Smooth muscle cell (in vitro differentiated cells): ENCODE results near the gene CEACAM3. TPM values are rescaled to one million over a fixed set of nuclear protein-coding genes. Genes with fewer than 3 reads are reported as not detected.

Experiments
- DNase-seq: peaks from one replicate; lab custom pipeline; 2025; ENCODE audit not compliant: unreplicated experiment; lab: John Stamatoyannopoulos, UW
- H2AFZ ChIP-seq: fragments of 200-600 bp; sonication (generic); 2 replicates; pipeline ENCODE4 v1.6.0; 2016; ENCODE audit warnings: antibody characterized with exemption, low read depth, mild to moderate bottlenecking
- H3F3A ChIP-seq: fragments of 200-600 bp; sonication (generic); 2 replicates; pipeline ENCODE4 v1.6.0; 2017; ENCODE audit warnings: antibody characterized with exemption, low read depth
- H3K27ac ChIP-seq: fragments of 200-600 bp; sonication (generic); 2 replicates; pipeline ENCODE4 v1.5.1; 2016; ENCODE audit warnings: low read depth, mild to moderate bottlenecking
- H3K27me3 ChIP-seq: fragments of 200-600 bp; sonication (generic); 2 replicates; pipeline ENCODE4 v1.6.1; 2016; ENCODE audit warnings: low read depth, mild to moderate bottlenecking
- H3K36me3 ChIP-seq: fragments of 200-600 bp; sonication (generic); 2 replicates; pipeline ENCODE4 v1.5.1; 2016; ENCODE audit warnings: low read depth
- H3K4me1 ChIP-seq: fragments of 200-600 bp; sonication (generic); 2 replicates; pipeline ENCODE4 v1.5.1; 2016; ENCODE audit warnings: low read depth
- H3K4me2 ChIP-seq: fragments of 200-600 bp; sonication (generic); 2 replicates; pipeline ENCODE4 v1.6.0; 2016; ENCODE audit warnings: mild to moderate bottlenecking
- H3K4me3 ChIP-seq: fragments of 200-600 bp; sonication (generic); 2 replicates; pipeline ENCODE4 v1.5.1; 2016; ENCODE audit warnings: mild to moderate bottlenecking
- H3K79me2 ChIP-seq: fragments of 200-600 bp; sonication (generic); 2 replicates; pipeline ENCODE4 v1.6.0; 2016; ENCODE audit warnings: low read depth, mild to moderate bottlenecking
- H3K9ac ChIP-seq: fragments of 200-600 bp; sonication (generic); 2 replicates; pipeline ENCODE4 v1.6.0; 2016; ENCODE audit warnings: low read depth
- H3K9me3 ChIP-seq: fragments of 200-600 bp; sonication (generic); replicated peaks from 2 replicates; pipeline ENCODE4 v1.5.1; 2016; ENCODE audit warnings: low read depth
- H4K20me1 ChIP-seq: fragments of 200-600 bp; sonication (generic); 2 replicates; pipeline ENCODE4 v1.6.0; 2016; ENCODE audit warnings: low read depth
- WGBS: methylation state at CpG from one replicate; pipeline ENCODE4 v1.1.7; 2016; ENCODE audit warnings: low lambda C conversion rate; 5-methylcytosine and 5-hydroxymethylcytosine counted together
- polyA plus RNA-seq: library from polyadenylated mRNA; unstranded; fragments of >200 nt; fragmentation: Nextera tagmentation; extraction: Ambion mirVana; gene quantifications from 2 replicates; pipeline ENCODE4 v1.2.1, GENCODE V29; 2016
- total RNA-seq: library from RNA; depleted of rRNA; stranded (reverse); fragments of >200 nt; gene quantifications from 2 replicates; pipeline ENCODE4 v1.2.3, GENCODE V29; 2014
- TF ChIP-seq, protein P1 (sequence below): fragments of 200-600 bp; sonication (generic); IDR thresholded peaks from 2 replicates; pipeline ENCODE4 v1.5.1; 2017; ENCODE audit warnings: borderline replicate concordance, mild to moderate bottlenecking, antibody characterized with exemption; ENCODE audit not compliant: insufficient read depth, poor library complexity, severe bottlenecking

CEACAM3 gene
- total and polyA plus RNA-seq, 2 experiments from 2014 or later: not detected

GRCh38 chr19:41774515-41774980 lies 21.8 kb upstream of the CEACAM3 start:
- no peaks in the 10 kb centered on the region for H3K9me3 ChIP-seq
- H3K36me3 ChIP-seq: no peaks in the 10 kb centered on the region
- no peaks in the 10 kb centered on the region for H4K20me1 ChIP-seq
- WGBS: 67% methylated on average over 6 of the region's 6 CpGs
- H3K4me2 ChIP-seq: no peak overlapping the region
- no peaks in the 10 kb centered on the region for H3K27me3 ChIP-seq
- no peaks in the 10 kb centered on the region for H3K4me1 ChIP-seq
- H3K79me2 ChIP-seq: no peaks in the 10 kb centered on the region
- no peak overlapping the region for H3K4me3 ChIP-seq
- DNase-seq: no peak
- no peaks in the 10 kb centered on the region for H3F3A ChIP-seq
- no peak overlapping the region for H3K9ac ChIP-seq
- no peak overlapping the region for H2AFZ ChIP-seq
- H3K27ac ChIP-seq: no peak overlapping the region
- TF ChIP-seq, protein P1, sequence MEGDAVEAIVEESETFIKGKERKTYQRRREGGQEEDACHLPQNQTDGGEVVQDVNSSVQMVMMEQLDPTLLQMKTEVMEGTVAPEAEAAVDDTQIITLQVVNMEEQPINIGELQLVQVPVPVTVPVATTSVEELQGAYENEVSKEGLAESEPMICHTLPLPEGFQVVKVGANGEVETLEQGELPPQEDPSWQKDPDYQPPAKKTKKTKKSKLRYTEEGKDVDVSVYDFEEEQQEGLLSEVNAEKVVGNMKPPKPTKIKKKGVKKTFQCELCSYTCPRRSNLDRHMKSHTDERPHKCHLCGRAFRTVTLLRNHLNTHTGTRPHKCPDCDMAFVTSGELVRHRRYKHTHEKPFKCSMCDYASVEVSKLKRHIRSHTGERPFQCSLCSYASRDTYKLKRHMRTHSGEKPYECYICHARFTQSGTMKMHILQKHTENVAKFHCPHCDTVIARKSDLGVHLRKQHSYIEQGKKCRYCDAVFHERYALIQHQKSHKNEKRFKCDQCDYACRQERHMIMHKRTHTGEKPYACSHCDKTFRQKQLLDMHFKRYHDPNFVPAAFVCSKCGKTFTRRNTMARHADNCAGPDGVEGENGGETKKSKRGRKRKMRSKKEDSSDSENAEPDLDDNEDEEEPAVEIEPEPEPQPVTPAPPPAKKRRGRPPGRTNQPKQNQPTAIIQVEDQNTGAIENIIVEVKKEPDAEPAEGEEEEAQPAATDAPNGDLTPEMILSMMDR: no peak

- Histone ChIP-seq H3K4me1 (no peaks in the 10 kb centered on the region), H3K9ac (no peak overlapping the region), H3K4me2 (no peak overlapping the region), H3F3A (no peaks in the 10 kb centered on the region), H3K27ac (no peak overlapping the region), H4K20me1 (no peaks in the 10 kb centered on the region), H3K9me3 (no peaks in the 10 kb centered on the region), H2AFZ (no peak overlapping the region), H3K79me2 (no peaks in the 10 kb centered on the region), H3K27me3 (no peaks in the 10 kb centered on the region), H3K4me3 (no peak overlapping the region), H3K36me3 (no peaks in the 10 kb centered on the region)
- no peak for DNase-seq
- whole genome bisulfite sequencing: 59% methylated on average over 2 of the region's 2 CpGs
- TF ChIP-seq, protein P1: no peak
Observed at GRCh38 chr19:41776700-41777099, 19.7 kb upstream of the CEACAM3 start.

DNA sequence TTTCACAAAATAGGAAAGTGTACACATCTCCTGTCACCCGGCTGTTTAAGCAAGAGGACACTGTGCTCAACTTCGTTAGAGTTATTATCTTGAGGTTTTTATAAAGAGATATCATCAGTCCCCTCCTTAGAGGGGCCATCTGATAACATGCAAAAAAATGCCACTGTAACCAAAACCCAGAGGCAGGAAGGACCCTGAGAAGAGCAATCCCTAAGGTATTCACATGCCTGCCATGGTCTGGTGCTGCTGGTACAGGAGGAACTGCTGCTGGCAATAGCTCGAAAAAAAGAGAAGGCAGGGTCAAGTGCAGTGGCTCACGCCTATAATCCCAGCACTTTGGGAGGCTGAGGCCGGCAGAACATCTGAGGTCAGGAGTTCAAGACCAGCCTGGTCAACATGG lies 12.8 kb upstream of the CEACAM3 start:
- H3F3A ChIP-seq: no peaks in the 10 kb centered on the region
- H3K79me2 ChIP-seq: no peaks in the 10 kb centered on the region
- WGBS: 66% methylated on average over 5 of the region's 5 CpGs
- no peaks in the 10 kb centered on the region for H4K20me1 ChIP-seq
- no peaks in the 10 kb centered on the region for H3K9me3 ChIP-seq
- H3K4me3 ChIP-seq: no peak overlapping the region
- TF ChIP-seq, protein P1: no peak
- H3K4me1 ChIP-seq: no peaks in the 10 kb centered on the region
- H3K27me3 ChIP-seq: peaks cover 10% of the 10 kb centered on the region
- H3K9ac ChIP-seq: no peak overlapping the region
- no peak for DNase-seq
- no peak overlapping the region for H3K4me2 ChIP-seq
- no peak overlapping the region for H2AFZ ChIP-seq
- no peaks in the 10 kb centered on the region for H3K36me3 ChIP-seq
- H3K27ac ChIP-seq: no peak overlapping the region

DNA sequence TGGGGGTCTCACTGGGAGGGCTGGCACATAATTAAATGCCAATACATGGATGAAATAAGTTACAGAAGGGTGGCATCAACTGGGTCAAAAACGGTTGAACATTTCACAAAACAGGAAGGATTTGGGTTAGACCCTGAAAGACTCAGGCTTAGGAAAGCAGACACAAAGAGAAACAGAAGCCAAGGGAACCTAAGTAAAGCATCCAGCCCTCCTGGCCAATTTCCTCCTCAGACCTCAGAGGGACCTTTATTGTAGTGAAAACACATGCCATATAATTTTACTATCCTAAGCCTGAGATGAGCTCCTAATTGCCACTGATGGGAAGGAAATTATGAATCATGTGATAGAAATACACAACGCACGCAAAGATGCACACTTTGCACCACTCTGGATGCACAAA lies 12.1 kb upstream of the CEACAM3 start:
- no peaks in the 10 kb centered on the region for H3K36me3 ChIP-seq
- H3K4me1 ChIP-seq: no peaks in the 10 kb centered on the region
- TF ChIP-seq, protein P1: no peak
- no peak overlapping the region for H3K4me3 ChIP-seq
- peaks cover 10% of the 10 kb centered on the region for H3K27me3 ChIP-seq
- no peak overlapping the region for H2AFZ ChIP-seq
- 70% methylated on average over 3 of the region's 3 CpGs for WGBS
- H3K27ac ChIP-seq: no peak overlapping the region
- H4K20me1 ChIP-seq: no peaks in the 10 kb centered on the region
- no peak overlapping the region for H3K9ac ChIP-seq
- H3F3A ChIP-seq: no peaks in the 10 kb centered on the region
- H3K9me3 ChIP-seq: no peaks in the 10 kb centered on the region
- DNase-seq: no peak
- no peaks in the 10 kb centered on the region for H3K79me2 ChIP-seq
- H3K4me2 ChIP-seq: no peak overlapping the region
